ENCODE data around the gene GIGYF2.

DNA sequence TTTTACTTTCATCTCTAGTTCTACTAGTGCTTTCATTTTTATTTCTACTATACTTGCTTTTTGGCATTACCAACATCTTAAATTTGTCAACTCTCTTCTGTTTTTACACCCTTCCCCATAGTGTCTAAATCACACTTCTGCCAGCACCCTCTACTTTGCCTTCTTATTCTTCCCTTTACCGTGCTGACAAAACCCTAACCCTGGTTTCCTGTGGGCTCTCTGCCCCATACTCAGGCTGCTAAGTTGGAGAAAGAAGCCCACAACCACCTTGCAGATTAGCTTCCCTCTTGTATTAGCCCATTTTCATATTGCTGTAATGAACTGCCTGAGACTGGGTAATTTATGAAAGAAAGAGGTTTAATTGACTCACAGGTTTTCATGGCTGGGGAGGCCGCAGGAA, 24.8 kb downstream of the GIGYF2 start:
- TF ChIP-seq, protein P1, sequence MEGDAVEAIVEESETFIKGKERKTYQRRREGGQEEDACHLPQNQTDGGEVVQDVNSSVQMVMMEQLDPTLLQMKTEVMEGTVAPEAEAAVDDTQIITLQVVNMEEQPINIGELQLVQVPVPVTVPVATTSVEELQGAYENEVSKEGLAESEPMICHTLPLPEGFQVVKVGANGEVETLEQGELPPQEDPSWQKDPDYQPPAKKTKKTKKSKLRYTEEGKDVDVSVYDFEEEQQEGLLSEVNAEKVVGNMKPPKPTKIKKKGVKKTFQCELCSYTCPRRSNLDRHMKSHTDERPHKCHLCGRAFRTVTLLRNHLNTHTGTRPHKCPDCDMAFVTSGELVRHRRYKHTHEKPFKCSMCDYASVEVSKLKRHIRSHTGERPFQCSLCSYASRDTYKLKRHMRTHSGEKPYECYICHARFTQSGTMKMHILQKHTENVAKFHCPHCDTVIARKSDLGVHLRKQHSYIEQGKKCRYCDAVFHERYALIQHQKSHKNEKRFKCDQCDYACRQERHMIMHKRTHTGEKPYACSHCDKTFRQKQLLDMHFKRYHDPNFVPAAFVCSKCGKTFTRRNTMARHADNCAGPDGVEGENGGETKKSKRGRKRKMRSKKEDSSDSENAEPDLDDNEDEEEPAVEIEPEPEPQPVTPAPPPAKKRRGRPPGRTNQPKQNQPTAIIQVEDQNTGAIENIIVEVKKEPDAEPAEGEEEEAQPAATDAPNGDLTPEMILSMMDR (IDR thresholded peaks at IDR 0.05; ENCODE audit: borderline replicate concordance, extremely low read depth, low read length, poor library complexity, severe bottlenecking) = no peak
- no peak for TF ChIP-seq EZH2 (IDR thresholded peaks at IDR 0.05; ENCODE audit: borderline replicate concordance, low read depth, low read length, severe bottlenecking)
